NCI-H226 (cell line): ENCODE data around the gene LMOD1.
"Not testable (repeated sequence)": the region's sequence is repeated elsewhere in the genome, so short reads cannot be mapped to it uniquely, and the experiment has no call there.

Source experiments
- DNase-seq: peaks from one replicate; pipeline ENCODE4 v3.0.0-alpha.2; 2015

LMOD1 gene

GRCh38 chr1:201945863-201946223 is 505 bp downstream of the LMOD1 start:
- no peak for DNase-seq

- DNase-seq = no peak
Measured at GRCh38 chr1:201945157-201945556, 1.2 kb downstream of the LMOD1 start.

GRCh38 chr1:201944639-201945038 is 1.7 kb downstream of the LMOD1 start:
- DNase-seq = no peak

GRCh38 chr1:201944002-201944401 is 2.3 kb downstream of the LMOD1 start:
- DNase-seq = no peak

- no peak for DNase-seq
Measured at GRCh38 chr1:201942129-201942495, 4.2 kb downstream of the LMOD1 start.

GRCh38 chr1:201941420-201942128 is 4.8 kb downstream of the LMOD1 start:
- no peak for DNase-seq

- not testable (repeated sequence) for DNase-seq
Measured at GRCh38 chr1:201940316-201940715, 6.0 kb downstream of the LMOD1 start.

GRCh38 chr1:201939574-201939973 is 6.8 kb downstream of the LMOD1 start:
- no peak for DNase-seq

GRCh38 chr1:201939148-201939547 is 7.2 kb downstream of the LMOD1 start:
- DNase-seq = no peak

- no peak for DNase-seq
Measured at GRCh38 chr1:201938440-201939035, 7.8 kb downstream of the LMOD1 start.

GRCh38 chr1:201937624-201938213 is 8.6 kb downstream of the LMOD1 start:
- peak; percentile 72 for DNase-seq

GRCh38 chr1:201933840-201934430 is 12.4 kb downstream of the LMOD1 start:
- no peak for DNase-seq

- no peak for DNase-seq
Measured at GRCh38 chr1:201930803-201931202, 15.5 kb downstream of the LMOD1 start.

GRCh38 chr1:201930137-201930536 is 16.2 kb downstream of the LMOD1 start:
- DNase-seq = peak; percentile 9

GRCh38 chr1:201928266-201928665 is 18.1 kb downstream of the LMOD1 start:
- no peak for DNase-seq

- DNase-seq = no peak
Measured at GRCh38 chr1:201925981-201926645, 20.2 kb downstream of the LMOD1 start.

GRCh38 chr1:201925301-201925567 is 21.1 kb downstream of the LMOD1 start:
- DNase-seq = no peak

GRCh38 chr1:201921952-201922558 is 24.3 kb downstream of the LMOD1 start:
- no peak for DNase-seq

GRCh38 chr1:201918343-201918742 is 28.0 kb downstream of the LMOD1 start:
- DNase-seq = no peak

GRCh38 chr1:201917362-201918033 is 28.9 kb downstream of the LMOD1 start:
- peak; percentile 78 for DNase-seq

- peak; percentile 69 for DNase-seq
Measured at GRCh38 chr1:201916649-201917249, 29.6 kb downstream of the LMOD1 start.
